Mesendoderm (in vitro differentiated cells): ENCODE data around the gene SIAH3.

Experiments
- DNase-seq: peaks from one replicate; pipeline ENCODE4 v3.0.0; 2013
- H2AK5ac ChIP-seq: 2 replicates; pipeline ENCODE4 v1.6.1; 2013; ENCODE audit warnings: low read length, inconsistent platforms
- H2BK120ac ChIP-seq: 2 replicates; pipeline ENCODE4 v1.6.1; 2013; ENCODE audit warnings: low read depth, mild to moderate bottlenecking, low read length, moderate library complexity, mixed read lengths
- H2BK15ac ChIP-seq: replicated peaks from 2 replicates; pipeline ENCODE4 v1.6.1; 2013; ENCODE audit warnings: low read depth, mild to moderate bottlenecking, moderate library complexity
- H2BK5ac ChIP-seq: 2 replicates; pipeline ENCODE4 v1.6.1; 2013; ENCODE audit warnings: low read length, inconsistent platforms
- H3K18ac ChIP-seq: 2 replicates; pipeline ENCODE4 v1.6.1; 2013; ENCODE audit warnings: mild to moderate bottlenecking, low read length, mixed read lengths
- H3K23ac ChIP-seq: one replicate; pipeline ENCODE4 v1.6.1; 2013; ENCODE audit warnings: low read length
- H3K27ac ChIP-seq: 2 replicates; pipeline ENCODE4 v1.5.1; 2013; ENCODE audit warnings: low read depth, mild to moderate bottlenecking, inconsistent platforms, low read length, moderate library complexity
- H3K27me3 ChIP-seq: 2 replicates; pipeline ENCODE4 v1.6.1; 2013; ENCODE audit warnings: low read length, control low read depth, mild to moderate bottlenecking, inconsistent platforms; ENCODE audit not compliant: insufficient read depth, poor library complexity
- H3K36me3 ChIP-seq: 2 replicates; pipeline ENCODE4 v1.6.1; 2013; ENCODE audit warnings: low read length, inconsistent platforms; ENCODE audit not compliant: control insufficient read depth, insufficient read depth
- H3K4ac ChIP-seq: one replicate; pipeline ENCODE4 v1.6.1; 2013; ENCODE audit warnings: low read depth, mild to moderate bottlenecking, low read length, moderate library complexity
- H3K4me1 ChIP-seq: 2 replicates; pipeline ENCODE4 v1.6.1; 2013; ENCODE audit warnings: low read depth, low read length, inconsistent platforms; ENCODE audit not compliant: control insufficient read depth
- H3K4me2 ChIP-seq: 2 replicates; pipeline ENCODE4 v1.6.1; 2013; ENCODE audit warnings: low read length
- H3K4me3 ChIP-seq: 2 replicates; pipeline ENCODE4 v1.5.1; 2013; ENCODE audit warnings: mild to moderate bottlenecking, low read length
- H3K56ac ChIP-seq: one replicate; pipeline ENCODE4 v1.6.1; 2013; ENCODE audit warnings: low read length
- H3K79me1 ChIP-seq: 2 replicates; pipeline ENCODE4 v1.6.1; 2013; ENCODE audit warnings: low read length, inconsistent platforms
- H3K79me2 ChIP-seq: 2 replicates; pipeline ENCODE4 v1.6.1; 2013; ENCODE audit warnings: mild to moderate bottlenecking, low read length; ENCODE audit not compliant: control insufficient read depth, insufficient read depth
- H3K9ac ChIP-seq: 2 replicates; pipeline ENCODE4 v1.6.1; 2013; ENCODE audit warnings: low read length, inconsistent platforms
- H4K5ac ChIP-seq: one replicate; pipeline ENCODE4 v1.6.1; 2013; ENCODE audit warnings: low read length
- H4K8ac ChIP-seq: one replicate; pipeline ENCODE4 v1.6.1; 2013; ENCODE audit warnings: low read depth, mild to moderate bottlenecking, control low read depth, low read length, moderate library complexity
- WGBS: extraction: QIAGEN DNeasy Blood & Tissue Kit; methylation state at CpG from one replicate; pipeline ENCODE4 v1.1.7; 2013; ENCODE audit warnings: low lambda C conversion rate, missing lambda C conversion rate; ENCODE audit not compliant: insufficient coverage; ENCODE audit errors: extremely low coverage; 5-methylcytosine and 5-hydroxymethylcytosine counted together

The SIAH3 gene

DNA sequence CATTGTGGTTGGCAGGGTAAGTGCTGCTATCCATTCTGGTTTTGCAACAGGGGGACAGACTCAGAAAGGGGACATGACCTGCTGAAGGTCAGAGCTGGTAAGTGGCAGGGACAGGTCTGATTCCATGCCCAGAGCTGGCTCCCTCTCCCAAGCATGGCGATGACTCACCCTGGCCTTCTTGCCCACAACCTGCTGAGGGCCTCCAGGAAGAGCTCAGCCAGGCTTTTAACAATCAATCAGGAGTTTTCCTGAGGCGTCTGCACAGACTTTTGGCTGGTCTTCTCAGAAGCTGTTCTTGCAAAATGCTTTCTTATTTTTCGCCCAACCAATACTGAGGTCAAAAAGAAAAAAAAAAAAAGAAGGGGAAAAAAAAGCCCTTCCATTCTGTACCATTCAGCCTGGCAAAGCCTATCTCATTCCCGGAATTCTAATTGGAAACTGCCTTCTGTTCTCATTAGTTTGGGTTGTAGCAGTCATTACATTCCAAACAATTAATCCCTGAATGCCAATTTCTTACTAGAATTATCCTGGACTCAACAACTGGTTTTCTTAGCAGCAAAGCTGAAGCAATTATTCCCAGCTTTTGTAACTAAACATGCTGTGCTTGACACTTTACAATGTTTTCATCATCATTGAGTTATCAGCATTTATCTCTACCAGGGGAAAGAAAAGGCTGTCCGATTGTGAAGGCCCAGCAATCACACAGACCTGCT lies 17.7 kb downstream of the SIAH3 start:
- Histone ChIP-seq H2BK5ac (no peak overlapping the region), H3K4me3 (no peak overlapping the region), H3K36me3 (no peaks in the 10 kb centered on the region), H4K5ac (no peak overlapping the region), H4K8ac (no peak overlapping the region), H3K79me2 (no peaks in the 10 kb centered on the region), H3K4me2 (no peak overlapping the region), H3K79me1 (no peaks in the 10 kb centered on the region), H3K27me3 (no peaks in the 10 kb centered on the region), H3K9ac (no peak overlapping the region), H3K23ac (no peak overlapping the region), H2AK5ac (no peak overlapping the region), H2BK15ac (no peak overlapping the region), H3K56ac (no peak overlapping the region), H3K4ac (no peak overlapping the region), H3K18ac (no peak overlapping the region), H3K4me1 (no peaks in the 10 kb centered on the region), H3K27ac (no peak overlapping the region), H2BK120ac (no peak overlapping the region)
- no CpG with 5 or more reads among the region's 5 CpGs for WGBS
- no peak for DNase-seq

DNA sequence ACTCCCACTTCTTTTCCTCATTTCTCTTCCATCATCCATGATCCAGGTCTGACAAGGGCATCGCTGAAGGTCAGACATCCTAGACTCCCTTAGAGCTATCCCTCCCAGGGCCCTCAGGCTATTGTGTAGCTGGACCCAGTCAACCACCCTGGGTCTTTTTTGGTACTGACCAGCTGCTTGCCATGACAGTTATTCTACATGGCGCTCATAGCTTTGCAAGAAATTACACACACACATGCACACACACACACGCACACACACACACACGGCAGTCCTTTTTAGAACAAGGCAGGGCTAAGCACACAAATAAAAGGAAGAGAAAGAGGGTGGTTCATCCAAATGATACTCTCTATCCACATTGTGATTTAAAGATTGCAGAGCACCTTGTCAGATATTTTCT lies 18.3 kb downstream of the SIAH3 start:
- Histone ChIP-seq H4K5ac (no peak overlapping the region), H3K23ac (no peak overlapping the region), H2BK15ac (no peak overlapping the region), H3K56ac (no peak overlapping the region), H3K9ac (no peak overlapping the region), H3K36me3 (no peaks in the 10 kb centered on the region), H3K79me1 (no peaks in the 10 kb centered on the region), H2AK5ac (no peak overlapping the region), H3K18ac (no peak overlapping the region), H3K79me2 (no peaks in the 10 kb centered on the region), H3K4me3 (no peak overlapping the region), H3K4me1 (no peaks in the 10 kb centered on the region), H3K27ac (no peak overlapping the region), H3K4me2 (no peak overlapping the region), H3K4ac (no peak overlapping the region), H2BK120ac (no peak overlapping the region), H3K27me3 (no peaks in the 10 kb centered on the region), H4K8ac (no peak overlapping the region), H2BK5ac (no peak overlapping the region)
- no CpG with 5 or more reads among the region's 4 CpGs for WGBS
- DNase-seq = no peak

DNA sequence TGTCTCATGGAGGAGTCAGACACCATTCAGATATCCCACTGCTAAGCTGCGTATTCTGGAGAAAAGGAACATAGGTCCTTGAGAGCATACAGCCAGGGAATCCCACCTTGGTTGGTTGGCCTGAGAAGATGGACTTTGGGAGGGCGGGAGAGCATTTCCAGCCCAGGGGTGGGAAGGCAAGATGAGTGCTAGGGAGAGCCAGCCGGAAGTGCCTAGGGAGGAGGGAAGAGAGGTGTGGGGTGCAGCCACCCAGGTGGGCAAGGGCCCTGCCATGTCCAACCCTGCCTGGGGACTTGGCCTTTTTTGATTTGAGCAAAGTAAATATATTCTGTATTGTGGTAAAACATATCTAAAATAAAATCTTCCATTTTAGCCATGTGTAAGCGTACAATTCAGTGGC lies 19.7 kb downstream of the SIAH3 start:
- DNase-seq = no peak
- H3K27me3 ChIP-seq = no peaks in the 10 kb centered on the region
- H2BK5ac ChIP-seq = no peak overlapping the region
- H3K9ac ChIP-seq = no peak overlapping the region
- no peak overlapping the region for H3K4me3 ChIP-seq
- H3K4me1 ChIP-seq = no peaks in the 10 kb centered on the region
- no peaks in the 10 kb centered on the region for H3K79me1 ChIP-seq
- no peak overlapping the region for H2AK5ac ChIP-seq
- no peak overlapping the region for H3K27ac ChIP-seq
- H3K4ac ChIP-seq = no peak overlapping the region
- WGBS = no CpG with 5 or more reads among the region's 4 CpGs
- no peaks in the 10 kb centered on the region for H3K36me3 ChIP-seq
- no peak overlapping the region for H4K5ac ChIP-seq
- H4K8ac ChIP-seq = no peak overlapping the region
- H3K18ac ChIP-seq = no peak overlapping the region
- no peak overlapping the region for H2BK15ac ChIP-seq
- H3K23ac ChIP-seq = no peak overlapping the region
- H2BK120ac ChIP-seq = no peak overlapping the region
- H3K79me2 ChIP-seq = no peaks in the 10 kb centered on the region
- no peak overlapping the region for H3K4me2 ChIP-seq
- no peak overlapping the region for H3K56ac ChIP-seq

DNA sequence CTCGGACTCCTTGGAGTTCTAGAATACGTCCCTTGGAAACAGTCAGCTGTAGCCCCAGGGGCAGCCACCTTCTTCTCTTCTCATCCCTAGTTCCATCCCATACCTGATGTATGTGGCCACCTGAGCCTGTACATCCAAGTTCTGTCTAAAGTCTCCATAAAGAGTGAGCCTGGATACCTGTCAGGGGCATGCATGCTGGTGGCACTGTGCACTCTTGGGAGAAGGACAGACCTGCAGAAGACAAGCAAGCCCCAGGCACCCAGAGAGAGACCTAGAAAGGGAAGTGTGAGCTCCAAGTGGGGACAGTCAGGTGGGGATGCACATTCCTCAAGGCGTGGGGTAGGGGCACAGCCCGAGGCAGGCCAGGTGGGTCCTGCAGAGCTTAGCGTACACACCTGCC lies 21.4 kb downstream of the SIAH3 start:
- H3K18ac ChIP-seq = no peak overlapping the region
- WGBS = no CpG with 5 or more reads among the region's 5 CpGs
- H3K4me3 ChIP-seq = no peak overlapping the region
- no peaks in the 10 kb centered on the region for H3K79me2 ChIP-seq
- H3K27ac ChIP-seq = no peak overlapping the region
- no peak overlapping the region for H3K9ac ChIP-seq
- H3K79me1 ChIP-seq = no peaks in the 10 kb centered on the region
- no peak overlapping the region for H2BK120ac ChIP-seq
- H3K4me2 ChIP-seq = no peak overlapping the region
- DNase-seq = no peak
- H3K23ac ChIP-seq = no peak overlapping the region
- H3K36me3 ChIP-seq = no peaks in the 10 kb centered on the region
- no peak overlapping the region for H3K56ac ChIP-seq
- H2BK5ac ChIP-seq = no peak overlapping the region
- H4K5ac ChIP-seq = no peak overlapping the region
- no peak overlapping the region for H2AK5ac ChIP-seq
- H3K4ac ChIP-seq = no peak overlapping the region
- no peak overlapping the region for H2BK15ac ChIP-seq
- H3K4me1 ChIP-seq = no peaks in the 10 kb centered on the region
- H3K27me3 ChIP-seq = no peaks in the 10 kb centered on the region
- H4K8ac ChIP-seq = no peak overlapping the region

DNA sequence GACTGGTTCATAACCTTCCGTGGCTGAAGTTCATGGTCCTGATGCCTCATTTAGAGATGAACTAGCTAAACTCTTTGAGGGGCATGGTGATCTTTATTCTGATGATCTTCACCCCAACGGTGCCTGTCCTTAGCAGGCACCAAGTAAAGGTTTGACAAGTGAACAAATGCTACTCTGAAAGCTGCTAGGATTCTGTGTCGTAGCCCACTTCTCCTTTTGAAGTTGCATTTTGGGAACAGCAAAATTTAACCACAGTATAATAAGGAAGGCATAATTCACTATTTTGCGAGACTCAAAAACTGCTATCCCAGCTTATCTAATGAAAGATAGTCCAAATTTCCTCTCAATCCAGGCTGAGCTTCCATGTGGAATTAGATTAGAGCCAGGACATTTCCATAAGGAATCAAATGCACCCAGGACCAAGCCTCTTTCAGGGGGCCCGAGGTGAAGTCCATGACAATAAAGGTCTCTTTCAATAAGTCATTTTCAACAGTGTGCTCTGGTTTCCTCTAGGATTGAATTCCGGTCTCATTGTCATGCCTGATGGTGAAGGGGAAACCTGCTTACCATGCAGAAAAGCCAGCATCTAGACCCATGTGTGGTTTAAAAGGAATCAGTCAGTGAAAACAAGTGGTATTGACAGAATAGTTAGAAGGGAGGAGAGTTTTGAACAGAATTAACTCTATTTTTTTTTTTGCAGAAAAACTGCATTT lies 23.1 kb downstream of the SIAH3 start:
- Histone ChIP-seq H3K4me2 (no peak overlapping the region), H3K4ac (no peak overlapping the region), H3K4me3 (no peak overlapping the region), H4K5ac (no peak overlapping the region), H2AK5ac (no peak overlapping the region), H3K79me1 (no peaks in the 10 kb centered on the region), H3K36me3 (no peaks in the 10 kb centered on the region), H2BK120ac (no peak overlapping the region), H3K4me1 (no peaks in the 10 kb centered on the region), H3K23ac (no peak overlapping the region), H3K9ac (no peak overlapping the region), H2BK15ac (no peak overlapping the region), H3K18ac (no peak overlapping the region), H3K79me2 (no peaks in the 10 kb centered on the region), H4K8ac (no peak overlapping the region), H3K56ac (no peak overlapping the region), H2BK5ac (no peak overlapping the region), H3K27me3 (no peaks in the 10 kb centered on the region), H3K27ac (no peak overlapping the region)
- WGBS = no CpG with 5 or more reads among the region's 6 CpGs
- no peak for DNase-seq

DNA sequence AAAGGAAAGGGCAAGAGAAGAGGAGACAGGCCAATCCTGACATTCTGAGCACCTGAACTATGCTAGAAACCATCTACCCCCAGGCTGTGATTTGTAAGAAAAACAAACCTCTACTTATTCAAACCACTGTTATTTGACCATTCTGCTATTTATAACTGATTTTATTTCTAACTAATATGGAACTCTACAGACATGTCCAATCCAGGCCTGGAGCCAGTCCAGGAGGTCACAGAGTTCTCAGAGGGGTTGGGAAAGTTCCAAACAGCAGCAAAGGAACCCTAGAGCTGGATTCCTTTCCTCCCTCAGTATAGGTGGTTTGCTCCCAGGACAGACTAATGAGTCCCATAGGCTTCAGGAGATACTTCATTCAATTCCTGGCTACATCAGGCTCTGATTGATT lies 24.2 kb downstream of the SIAH3 start:
- no peak overlapping the region for H3K23ac ChIP-seq
- no peak overlapping the region for H3K56ac ChIP-seq
- no peak overlapping the region for H3K9ac ChIP-seq
- H2BK15ac ChIP-seq = no peak overlapping the region
- no peak overlapping the region for H2AK5ac ChIP-seq
- no peak overlapping the region for H3K27ac ChIP-seq
- DNase-seq = no peak
- H3K4me3 ChIP-seq = no peak overlapping the region
- H2BK5ac ChIP-seq = no peak overlapping the region
- H3K79me2 ChIP-seq = no peaks in the 10 kb centered on the region
- no peaks in the 10 kb centered on the region for H3K4me1 ChIP-seq
- H4K5ac ChIP-seq = no peak overlapping the region
- no peaks in the 10 kb centered on the region for H3K27me3 ChIP-seq
- H3K79me1 ChIP-seq = no peaks in the 10 kb centered on the region
- H3K4me2 ChIP-seq = no peak overlapping the region
- no peaks in the 10 kb centered on the region for H3K36me3 ChIP-seq
- H3K4ac ChIP-seq = no peak overlapping the region
- H3K18ac ChIP-seq = no peak overlapping the region
- H2BK120ac ChIP-seq = no peak overlapping the region
- H4K8ac ChIP-seq = no peak overlapping the region
